Progenitor cell of endocrine pancreas (in vitro differentiated cells): ENCODE data around the gene S100A13. TPM values are rescaled to one million over a fixed set of nuclear protein-coding genes. Genes with fewer than 3 reads are reported as not detected.

Experiments
- DNase-seq: peaks from one replicate; pipeline ENCODE4 v3.0.0; 2021; ENCODE audit warnings: low spot score; ENCODE audit not compliant: unreplicated experiment
- H3K27ac Mint-ChIP-seq: 2 replicates; pipeline ENCODE4 v1.8.0; 2021; ENCODE audit warnings: mild to moderate bottlenecking, moderate library complexity, mixed read lengths
- H3K27me3 Mint-ChIP-seq: 2 replicates; pipeline ENCODE4 v1.8.0; 2021; ENCODE audit warnings: mixed read lengths
- H3K36me3 Mint-ChIP-seq: 2 replicates; pipeline ENCODE4 v1.8.0; 2022; ENCODE audit warnings: mixed read lengths; ENCODE audit not compliant: insufficient read depth
- H3K4me1 Mint-ChIP-seq: 2 replicates; pipeline ENCODE4 v1.8.0; 2021; ENCODE audit warnings: low read depth, mixed read lengths
- H3K4me3 Mint-ChIP-seq: 2 replicates; pipeline ENCODE4 v1.8.0; 2021; ENCODE audit warnings: low read depth, mild to moderate bottlenecking, moderate library complexity, mixed read lengths
- H3K9me3 Mint-ChIP-seq: 2 replicates; pipeline ENCODE4 v1.8.0; 2021; ENCODE audit warnings: low read depth, mixed read lengths
- total RNA-seq: library from RNA; stranded (reverse); gene quantifications from 2 replicates; pipeline ENCODE4 v1.2.1, GENCODE V29; 2021
- TF ChIP-seq, protein P1 (sequence below): fragments of 200-600 bp; sonication (generic); IDR thresholded peaks from one replicate; pipeline ENCODE4 v1.5.0; 2021; ENCODE audit warnings: antibody characterized with exemption, mild to moderate bottlenecking; ENCODE audit not compliant: unreplicated experiment

S100A13 gene
- total RNA-seq, 1 donor from 2014 or later = 63.6 TPM

DNA sequence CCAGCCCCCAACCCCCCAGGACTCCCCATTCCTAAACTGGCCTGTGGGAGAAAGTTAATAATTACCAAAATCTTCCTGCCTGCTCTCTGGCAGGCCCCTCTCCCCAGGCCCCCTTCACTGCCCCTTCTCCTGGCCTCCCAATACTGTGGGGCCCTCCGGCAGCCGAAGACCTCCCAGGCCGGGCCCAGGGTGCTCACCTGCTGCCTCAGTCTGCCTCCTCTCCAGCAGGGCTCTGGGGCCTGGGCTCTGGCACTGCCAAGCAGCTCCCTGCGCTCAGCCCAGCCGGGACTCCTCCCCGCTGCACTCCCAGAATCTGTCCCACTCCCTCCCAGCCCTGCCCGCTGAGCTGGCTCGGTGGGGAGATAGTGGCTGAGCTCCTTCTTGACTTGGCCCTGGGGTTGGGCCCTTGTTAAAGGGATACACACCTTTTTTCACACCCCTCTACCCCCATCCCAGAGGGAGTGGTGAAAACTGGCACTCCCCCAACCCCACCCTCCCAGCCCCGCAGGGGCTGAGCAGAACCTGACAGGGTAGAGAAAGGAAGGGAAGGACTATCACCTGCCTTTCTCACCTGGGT is 14.5 kb downstream of the S100A13 start, which contains the start of gene S100A16:
Gene S100A16, minus strand, starts transcription at position 383 of the 577 bp plus-strand sequence. CDS start 4,986 bp downstream, outside the sequence.
- Mint-ChIP-seq H3K27ac (peak within 1 kb of the TSS; percentile 92), H3K27me3 (no peaks in the 10 kb centered on the region), H3K4me1 (peaks cover 41% of the 10 kb centered on the region), H3K36me3 (peaks cover 2% of the 10 kb centered on the region), H3K9me3 (no peaks in the 10 kb centered on the region), H3K4me3 (peak within 1 kb of the TSS; percentile 84)
- TF ChIP-seq, protein P1, sequence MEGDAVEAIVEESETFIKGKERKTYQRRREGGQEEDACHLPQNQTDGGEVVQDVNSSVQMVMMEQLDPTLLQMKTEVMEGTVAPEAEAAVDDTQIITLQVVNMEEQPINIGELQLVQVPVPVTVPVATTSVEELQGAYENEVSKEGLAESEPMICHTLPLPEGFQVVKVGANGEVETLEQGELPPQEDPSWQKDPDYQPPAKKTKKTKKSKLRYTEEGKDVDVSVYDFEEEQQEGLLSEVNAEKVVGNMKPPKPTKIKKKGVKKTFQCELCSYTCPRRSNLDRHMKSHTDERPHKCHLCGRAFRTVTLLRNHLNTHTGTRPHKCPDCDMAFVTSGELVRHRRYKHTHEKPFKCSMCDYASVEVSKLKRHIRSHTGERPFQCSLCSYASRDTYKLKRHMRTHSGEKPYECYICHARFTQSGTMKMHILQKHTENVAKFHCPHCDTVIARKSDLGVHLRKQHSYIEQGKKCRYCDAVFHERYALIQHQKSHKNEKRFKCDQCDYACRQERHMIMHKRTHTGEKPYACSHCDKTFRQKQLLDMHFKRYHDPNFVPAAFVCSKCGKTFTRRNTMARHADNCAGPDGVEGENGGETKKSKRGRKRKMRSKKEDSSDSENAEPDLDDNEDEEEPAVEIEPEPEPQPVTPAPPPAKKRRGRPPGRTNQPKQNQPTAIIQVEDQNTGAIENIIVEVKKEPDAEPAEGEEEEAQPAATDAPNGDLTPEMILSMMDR = no peak
- DNase-seq = peak; percentile 43

DNA sequence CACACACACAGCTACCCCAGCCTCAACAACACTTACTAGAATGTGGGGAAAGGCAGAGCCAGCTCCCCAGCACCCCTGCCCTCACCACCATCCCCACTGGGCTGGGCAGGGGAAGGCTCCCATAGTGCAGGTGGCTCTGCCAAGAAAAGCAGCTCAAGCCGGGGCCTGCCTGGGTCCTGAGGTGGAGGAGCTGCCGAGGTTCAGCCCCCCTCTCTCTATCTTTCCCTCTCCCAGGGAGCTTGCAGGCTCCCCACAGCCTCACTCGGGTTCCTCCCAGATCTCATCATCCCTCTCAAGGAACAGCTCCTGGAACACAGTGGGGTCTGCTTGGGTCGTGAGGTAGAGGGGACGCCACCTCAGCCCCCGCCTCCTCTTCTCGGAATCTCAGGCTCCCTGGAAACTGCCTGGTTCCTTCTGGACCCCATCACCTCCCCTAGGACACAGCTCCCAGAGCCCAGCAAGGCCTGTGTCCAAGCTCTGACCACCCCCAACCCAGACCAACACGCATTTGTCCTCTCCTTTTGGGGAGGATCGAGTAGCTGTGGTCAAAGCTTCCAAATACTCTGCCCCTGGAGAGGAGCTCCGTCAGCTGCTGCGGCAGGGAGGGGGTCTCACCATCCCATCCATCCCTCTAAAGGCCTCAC is 15.1 kb downstream of the S100A13 start:
- no peaks in the 10 kb centered on the region for H3K9me3 Mint-ChIP-seq
- H3K4me3 Mint-ChIP-seq = peak overlapping the region; percentile 84
- peaks cover 2% of the 10 kb centered on the region for H3K36me3 Mint-ChIP-seq
- DNase-seq = no peak
- H3K27ac Mint-ChIP-seq = peak overlapping the region; percentile 92
- H3K4me1 Mint-ChIP-seq = peaks cover 41% of the 10 kb centered on the region
- H3K27me3 Mint-ChIP-seq = no peaks in the 10 kb centered on the region
- TF ChIP-seq, protein P1 = no peak

DNA sequence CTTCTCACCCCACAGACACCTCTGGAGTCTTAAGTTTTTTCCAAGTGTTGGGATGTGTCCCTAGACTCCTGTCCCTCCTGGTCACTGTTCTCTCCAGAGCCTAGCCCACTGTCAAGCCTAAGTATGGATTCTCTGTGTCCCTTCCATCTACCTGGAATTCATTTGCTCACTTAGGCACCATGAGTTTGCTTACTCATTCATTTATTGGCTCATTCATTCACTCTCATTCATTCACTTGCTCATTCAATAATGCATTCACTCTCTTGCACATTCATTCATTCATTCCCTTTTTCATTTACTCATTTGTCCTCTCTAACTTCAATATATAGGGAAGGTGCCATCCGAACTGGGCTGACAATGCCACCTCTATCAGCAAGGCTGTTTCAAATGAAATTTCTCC is 15.9 kb downstream of the S100A13 start:
- DNase-seq = no peak
- Mint-ChIP-seq H3K36me3 (peaks cover 4% of the 10 kb centered on the region), H3K27ac (peak overlapping the region; percentile 87), H3K27me3 (no peaks in the 10 kb centered on the region), H3K4me1 (peaks cover 41% of the 10 kb centered on the region), H3K9me3 (no peaks in the 10 kb centered on the region), H3K4me3 (peak overlapping the region; percentile 84)
- TF ChIP-seq, protein P1 = no peak

DNA sequence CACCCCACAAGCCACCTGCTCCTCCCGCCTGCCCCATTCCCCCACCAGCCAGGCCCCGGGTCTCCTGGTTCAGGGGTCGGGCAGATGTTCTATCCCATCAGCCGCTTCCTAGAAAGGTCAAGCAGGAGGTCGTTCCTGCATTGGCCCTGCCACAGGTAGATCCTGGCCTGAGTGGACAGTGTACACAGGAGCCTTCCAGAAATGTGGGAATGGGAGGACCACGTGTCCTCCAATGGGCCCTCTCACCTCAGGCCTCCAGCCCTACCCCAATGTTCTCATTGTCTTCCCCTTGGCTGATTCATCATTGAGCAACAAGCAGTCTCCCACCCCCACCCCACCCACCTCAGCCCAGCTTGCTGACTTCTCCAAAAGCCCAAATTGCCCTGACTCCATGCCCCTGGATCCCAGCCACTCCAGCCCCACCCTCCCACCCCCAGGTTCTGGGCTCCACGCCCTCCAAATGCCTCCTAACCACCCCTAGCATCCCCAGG is 16.4 kb downstream of the S100A13 start:
- TF ChIP-seq, protein P1 = no peak
- Mint-ChIP-seq H3K4me1 (peaks cover 40% of the 10 kb centered on the region), H3K27ac (peak overlapping the region; percentile 36), H3K36me3 (peaks cover 5% of the 10 kb centered on the region), H3K4me3 (no peak overlapping the region), H3K27me3 (no peaks in the 10 kb centered on the region), H3K9me3 (no peaks in the 10 kb centered on the region)
- no peak for DNase-seq

DNA sequence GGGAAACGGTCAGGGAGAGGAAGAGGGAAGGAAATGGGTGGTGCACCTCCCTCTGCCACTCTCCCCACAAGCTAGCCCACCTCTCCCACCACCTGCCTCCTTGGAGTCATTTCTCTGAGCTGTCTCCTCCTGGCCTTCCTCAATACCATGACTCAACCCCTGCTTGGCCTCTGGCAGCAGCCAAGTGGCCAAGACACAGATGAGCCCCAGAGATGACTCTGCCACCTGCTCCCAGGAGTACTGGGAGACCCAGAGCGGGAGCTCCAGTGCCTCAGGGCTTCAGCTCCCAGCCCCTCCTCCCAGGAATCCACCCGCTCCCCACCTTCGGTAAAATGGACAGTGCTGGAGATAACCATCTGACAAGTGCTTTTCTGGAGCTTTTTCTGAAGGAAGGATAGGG is 17.0 kb downstream of the S100A13 start:
- no peak overlapping the region for H3K4me3 Mint-ChIP-seq

More for the DNA sequence above, 17.0 kb downstream of the S100A13 start:
- Mint-ChIP-seq H3K4me1 (peaks cover 40% of the 10 kb centered on the region), H3K27ac (no peak overlapping the region), H3K27me3 (no peaks in the 10 kb centered on the region), H3K9me3 (no peaks in the 10 kb centered on the region), H3K36me3 (peaks cover 5% of the 10 kb centered on the region)
- TF ChIP-seq, protein P1 = no peak
- no peak for DNase-seq
